GM19438 (cell line): Measurements from ENCODE around the gene CALHM1.
"Not testable (repeated sequence)": the region's sequence is repeated elsewhere in the genome, so short reads cannot be mapped to it uniquely, and the experiment has no call there.

ENCODE experiments used
- ATAC-seq: cut with Tn5 transposase; IDR thresholded peaks from one replicate; pipeline ENCODE4 v1.9.1; 2021; ENCODE audit warnings: low read depth; ENCODE audit not compliant: unreplicated experiment

Gene CALHM1

GRCh38 chr10:103439776-103440175, 18.9 kb downstream of the CALHM1 start:
- ATAC-seq: no peak

DNA sequence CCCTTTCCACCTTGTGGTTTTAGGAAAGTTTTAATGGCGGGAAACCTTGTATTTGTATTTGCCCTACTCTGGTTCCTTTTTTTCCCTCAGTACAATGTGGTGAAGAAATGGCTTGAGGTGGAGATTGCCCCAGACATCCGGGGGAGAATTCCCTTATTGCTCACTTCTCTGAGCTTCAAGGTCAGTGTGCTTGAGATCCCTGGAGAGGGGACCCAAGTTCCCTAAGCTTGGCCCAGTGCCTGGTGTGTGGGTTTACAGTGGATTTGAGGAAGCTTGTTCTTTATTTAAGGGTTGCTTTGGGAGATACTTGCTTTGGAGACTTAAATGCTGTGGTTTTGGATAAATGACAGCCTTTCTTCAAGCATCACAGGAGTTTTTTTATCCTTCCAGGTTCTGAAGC, 24.8 kb downstream of the CALHM1 start:
- ATAC-seq: no peak

- ATAC-seq: no peak
These were observed 26.8 kb downstream of the CALHM1 start for GRCh38 chr10:103431902-103432301.

DNA sequence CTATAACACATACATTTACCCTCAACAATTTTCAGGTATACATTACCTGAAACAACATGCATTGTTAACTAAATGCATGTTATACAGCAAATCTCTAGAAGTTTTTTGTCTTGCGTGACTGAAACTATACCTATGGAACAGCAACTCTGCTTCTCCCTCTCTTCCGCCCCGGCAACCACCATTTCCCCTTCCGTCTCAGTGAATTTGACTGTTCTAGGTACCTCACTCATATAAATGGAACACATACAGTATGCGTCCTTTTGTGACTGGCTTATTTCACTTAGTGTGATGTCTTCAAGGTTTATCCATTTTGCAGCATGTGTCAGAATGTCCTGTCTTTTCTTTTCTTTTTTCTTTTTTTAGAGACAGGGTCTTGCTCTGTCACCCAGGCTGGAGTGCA, 29.1 kb downstream of the CALHM1 start:
- ATAC-seq: no peak

DNA sequence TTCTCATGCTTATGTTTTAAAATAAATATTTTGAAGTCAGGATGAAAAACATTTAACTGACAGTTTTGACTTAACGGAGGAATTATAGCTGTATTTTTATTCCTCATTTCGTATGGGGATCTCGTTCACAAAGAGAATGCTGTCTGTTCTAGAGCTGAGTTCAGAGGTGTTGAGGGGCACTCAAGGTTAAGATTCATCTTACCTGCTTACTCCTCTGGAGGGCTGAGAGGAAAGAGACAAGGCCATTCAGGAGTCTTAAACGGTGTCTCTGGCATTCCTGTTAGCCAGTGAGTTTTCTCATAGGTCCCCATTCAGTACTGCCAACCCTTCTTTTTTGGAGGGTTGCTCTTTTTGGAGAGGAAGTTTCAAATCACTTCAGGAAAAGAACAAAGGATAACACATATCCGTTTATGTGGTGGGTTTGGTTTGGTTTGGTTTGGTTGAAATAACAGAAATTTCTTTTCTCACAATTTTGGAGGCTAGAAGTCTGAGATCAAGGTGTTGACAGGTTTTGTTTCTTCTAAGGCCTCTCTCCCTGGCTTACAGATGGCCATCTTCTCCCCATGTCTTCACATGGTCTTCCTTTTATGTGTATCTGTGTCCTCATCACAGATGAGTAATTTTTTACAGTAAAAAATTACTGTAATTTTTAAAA, 29.6 kb downstream of the CALHM1 start:
- no peak for ATAC-seq

DNA sequence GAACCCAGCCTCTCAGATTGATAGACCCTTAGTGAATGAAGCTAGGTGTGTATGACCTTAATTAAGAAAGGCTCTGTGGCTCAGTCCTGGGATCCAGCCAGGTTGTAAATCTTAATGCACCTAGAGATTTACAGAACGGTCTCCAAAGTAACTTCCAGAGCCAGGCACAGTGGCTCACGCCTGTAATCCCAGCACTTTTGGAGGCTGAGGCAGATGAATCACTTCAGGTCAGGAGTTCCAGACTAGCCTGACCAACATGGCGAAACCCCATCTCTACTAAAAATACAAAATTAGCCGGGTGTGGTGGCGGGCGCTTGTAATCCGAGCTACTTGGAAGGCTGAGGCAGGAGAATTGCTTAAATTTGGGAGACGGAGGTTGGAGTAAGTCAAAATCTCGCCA, 30.8 kb downstream of the CALHM1 start:
- ATAC-seq: no peak

GRCh38 chr10:103423748-103424147, 35.0 kb downstream of the CALHM1 start:
- no peak for ATAC-seq

GRCh38 chr10:103419101-103419500, 39.6 kb downstream of the CALHM1 start:
- ATAC-seq: no peak

DNA sequence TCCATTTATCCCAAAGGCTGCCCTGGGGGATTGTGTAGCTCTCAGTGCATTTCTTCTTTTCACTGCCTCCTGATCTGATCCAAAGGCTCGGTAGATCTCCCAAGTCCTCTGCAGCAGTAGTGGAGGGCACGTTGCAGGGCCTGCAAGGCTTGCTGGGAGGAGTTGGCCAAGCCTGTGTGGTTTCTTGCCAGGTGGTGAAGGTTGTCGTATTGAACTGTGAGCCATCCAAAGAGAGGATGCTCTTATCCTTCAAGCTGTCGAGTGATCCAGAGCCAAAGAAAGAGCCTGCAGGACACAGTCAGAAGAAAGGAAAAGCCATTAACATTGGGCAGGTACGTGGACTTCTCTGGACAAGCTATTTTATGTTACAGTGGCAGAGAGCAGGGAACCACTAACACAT, 41.1 kb downstream of the CALHM1 start:
- ATAC-seq: no peak

- ATAC-seq: not testable (repeated sequence)
These were observed 41.6 kb downstream of the CALHM1 start for GRCh38 chr10:103417148-103417469.

DNA sequence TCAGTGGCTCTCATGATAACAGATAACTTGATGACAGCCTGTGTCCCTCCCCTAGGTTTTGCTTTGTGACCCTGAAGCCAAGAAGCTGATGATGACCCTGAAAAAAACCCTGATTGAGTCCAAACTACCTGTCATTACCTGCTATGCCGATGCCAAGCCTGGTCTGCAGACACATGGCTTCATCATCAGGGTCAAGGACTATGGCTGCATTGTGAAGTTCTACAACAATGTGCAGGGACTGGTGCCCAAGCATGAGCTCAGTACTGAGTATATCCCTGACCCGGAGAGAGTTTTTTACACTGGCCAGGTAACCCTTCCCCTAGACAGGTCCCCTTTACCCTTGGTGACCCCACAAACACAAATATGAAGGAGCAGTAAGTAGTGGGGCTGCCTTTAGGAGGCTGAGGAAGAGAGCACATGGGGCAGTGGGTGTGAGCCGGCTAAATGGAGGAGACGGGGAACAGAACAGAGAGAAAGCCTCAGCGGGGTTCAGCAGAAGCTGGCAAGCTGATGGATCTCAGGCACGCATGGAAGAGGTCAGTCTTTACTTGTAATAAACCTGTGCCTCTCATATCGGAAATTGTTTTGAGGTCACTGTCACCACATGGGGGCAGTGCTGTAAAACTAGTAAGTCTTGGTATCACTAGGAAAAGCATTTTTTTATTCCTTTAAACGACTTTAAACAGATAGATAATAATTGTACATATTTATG, 42.1 kb downstream of the CALHM1 start:
- ATAC-seq: no peak

GRCh38 chr10:103415581-103415980, 43.1 kb downstream of the CALHM1 start:
- ATAC-seq: no peak

DNA sequence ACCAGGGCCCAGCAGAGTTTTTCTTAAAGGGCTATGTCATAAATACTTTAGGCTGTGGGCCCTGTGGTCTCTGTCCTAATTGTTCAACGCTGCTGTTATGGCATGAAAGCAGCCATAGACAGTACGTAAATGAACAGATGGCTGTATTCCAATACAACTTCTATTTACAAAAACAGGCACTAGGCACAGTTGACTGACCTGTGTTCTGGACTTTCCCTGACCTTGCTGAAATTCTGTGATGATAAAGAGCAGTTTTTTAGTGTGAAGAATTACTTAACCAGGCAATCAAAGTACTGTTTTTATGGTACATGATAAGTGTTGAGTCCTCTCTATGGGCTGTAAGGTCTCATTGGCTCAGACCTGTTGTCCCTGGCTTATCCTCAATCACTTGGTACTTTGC, 45.1 kb downstream of the CALHM1 start:
- no peak for ATAC-seq
